Hematopoietic multipotent progenitor cell treated with erythropoietin and hydrocortisone succinate and interleukin-3 and kit ligand, for 8 days (in vitro differentiated cells): ENCODE measurements around the gene ADARB2.
"Not testable (repeated sequence)": the region's sequence is repeated elsewhere in the genome, so short reads cannot be mapped to it uniquely, and the experiment has no call there.

ENCODE experiments used
- DNase-seq: peaks from one replicate; pipeline ENCODE4 v3.0.0-alpha.2; 2015

ADARB2 gene

GRCh38 chr10:1538531-1539061 lies 198.7 kb downstream of the ADARB2 start:
- DNase-seq = no peak

- no peak for DNase-seq
Observed at GRCh38 chr10:1538121-1538520, 199.2 kb downstream of the ADARB2 start.

GRCh38 chr10:1537449-1537848 lies 199.9 kb downstream of the ADARB2 start:
- not testable (repeated sequence) for DNase-seq

GRCh38 chr10:1536341-1536740 lies 201.0 kb downstream of the ADARB2 start:
- DNase-seq = no peak

- DNase-seq = no peak
Observed at GRCh38 chr10:1535301-1535965, 201.9 kb downstream of the ADARB2 start.

GRCh38 chr10:1534820-1535219 lies 202.5 kb downstream of the ADARB2 start:
- no peak for DNase-seq

GRCh38 chr10:1532636-1533035 lies 204.7 kb downstream of the ADARB2 start:
- DNase-seq = no peak

GRCh38 chr10:1531883-1532597 lies 205.3 kb downstream of the ADARB2 start:
- DNase-seq = no peak

- no peak for DNase-seq
Observed at GRCh38 chr10:1530871-1531517, 206.3 kb downstream of the ADARB2 start.

- DNase-seq = no peak
Observed at GRCh38 chr10:1529806-1530413, 207.4 kb downstream of the ADARB2 start.

GRCh38 chr10:1527951-1528350 lies 209.4 kb downstream of the ADARB2 start:
- DNase-seq = no peak

GRCh38 chr10:1526436-1527055 lies 210.8 kb downstream of the ADARB2 start:
- DNase-seq = no peak

- no peak for DNase-seq
Observed at GRCh38 chr10:1525354-1526162, 211.8 kb downstream of the ADARB2 start.

GRCh38 chr10:1524540-1524939 lies 212.8 kb downstream of the ADARB2 start:
- no peak for DNase-seq

GRCh38 chr10:1523221-1523620 lies 214.1 kb downstream of the ADARB2 start:
- no peak for DNase-seq

- no peak for DNase-seq
Observed at GRCh38 chr10:1522237-1522636, 215.1 kb downstream of the ADARB2 start.

- DNase-seq = no peak
Observed at GRCh38 chr10:1521741-1522140, 215.6 kb downstream of the ADARB2 start.

- no peak for DNase-seq
Observed at GRCh38 chr10:1520909-1521565, 216.3 kb downstream of the ADARB2 start.

GRCh38 chr10:1519391-1519790 lies 217.9 kb downstream of the ADARB2 start:
- no peak for DNase-seq

GRCh38 chr10:1517684-1518083 lies 219.6 kb downstream of the ADARB2 start:
- no peak for DNase-seq

GRCh38 chr10:1516492-1517165 lies 220.7 kb downstream of the ADARB2 start:
- no peak for DNase-seq
